CD4-positive, alpha-beta T cell treated with Interleukin-6 for 4 hours (primary cell): ENCODE data around the gene PTPRE.
A peak's percentile ranks its signal among the peaks of the same experiment; 100 is the strongest.

Experiments
- DNase-seq: peaks from one replicate; pipeline ENCODE4 v3.0.0-alpha.2; 2020; ENCODE audit warnings: mixed read lengths

The PTPRE gene

DNA sequence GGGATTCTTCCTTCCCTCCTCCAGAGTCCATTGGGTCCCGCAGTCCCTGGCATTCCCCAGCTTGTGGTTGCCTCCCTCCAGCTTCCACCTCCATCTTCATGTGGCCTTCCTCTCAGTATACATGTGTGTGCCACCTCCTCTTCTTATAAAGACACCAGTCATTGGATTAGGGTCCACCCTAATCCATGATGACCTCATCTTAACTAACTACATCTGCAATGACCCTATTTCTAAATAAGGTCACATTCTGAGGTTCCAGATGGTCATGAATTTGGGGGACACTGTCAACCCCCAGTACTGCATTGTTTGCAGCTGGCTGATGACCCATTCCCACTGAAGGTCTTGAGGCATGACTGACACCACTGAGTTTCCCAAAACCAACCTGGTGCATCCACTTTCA is 99.0 kb downstream of the PTPRE start:
- no peak for DNase-seq

GRCh38 chr10:128007056-128007455 is 100.2 kb downstream of the PTPRE start:
- DNase-seq: no peak

DNA sequence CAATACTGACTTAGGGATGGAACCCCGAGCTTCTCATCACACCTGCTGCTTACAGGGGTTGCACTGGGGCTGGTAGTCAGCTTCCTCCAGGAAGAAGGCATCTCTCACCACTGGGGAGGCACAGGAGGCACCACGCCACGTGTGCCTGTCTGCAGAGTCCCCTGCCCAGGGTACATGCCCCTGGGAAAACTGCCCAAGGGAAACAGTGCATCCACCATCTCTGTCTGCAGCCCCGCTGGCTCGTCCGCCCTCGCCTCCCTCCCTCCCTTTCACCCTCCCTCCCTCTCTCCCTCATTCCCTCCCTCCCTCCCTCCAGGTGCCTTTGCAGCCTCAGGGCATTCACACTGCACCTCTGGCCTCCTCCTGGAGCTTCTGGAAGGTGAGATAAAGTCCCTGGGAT is 101.1 kb downstream of the PTPRE start:
- DNase-seq: no peak

DNA sequence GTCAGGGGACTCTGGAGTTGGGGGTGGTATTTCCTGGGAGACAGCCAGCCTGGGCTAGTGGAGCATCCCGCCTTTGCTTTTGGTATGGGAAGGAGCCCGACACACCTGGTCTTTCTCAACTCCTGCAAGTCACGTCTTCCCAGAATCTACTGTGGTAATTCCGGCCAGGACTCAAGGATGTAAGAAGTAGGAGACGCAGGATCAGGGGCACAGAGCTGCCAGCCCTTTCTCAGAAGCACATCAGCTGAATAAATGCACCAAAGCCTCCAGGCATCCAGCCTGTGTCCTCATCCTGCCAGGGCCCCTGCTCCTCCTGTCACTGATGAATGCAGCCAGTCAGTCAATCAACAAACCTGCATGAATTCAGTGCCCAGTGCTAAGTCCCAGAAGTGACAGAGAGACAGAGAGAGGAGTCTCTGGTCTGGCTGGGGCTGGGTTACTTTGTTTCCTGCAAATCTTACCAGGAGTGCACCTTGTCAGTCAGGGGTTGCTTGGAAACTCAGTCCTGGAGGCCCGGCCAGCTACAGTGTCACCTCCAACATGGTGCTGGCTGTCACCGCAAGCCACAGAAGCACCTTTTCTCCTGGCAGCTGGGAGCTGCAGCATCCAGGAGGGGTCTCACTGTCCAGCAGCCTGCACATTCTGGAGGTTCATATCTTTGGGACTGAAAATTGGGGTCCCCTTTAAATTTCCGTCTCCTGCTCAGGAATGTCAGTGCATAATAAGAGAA is 101.8 kb downstream of the PTPRE start:
- DNase-seq: no peak

GRCh38 chr10:128009372-128010126 is 102.6 kb downstream of the PTPRE start:
- DNase-seq: no peak

DNA sequence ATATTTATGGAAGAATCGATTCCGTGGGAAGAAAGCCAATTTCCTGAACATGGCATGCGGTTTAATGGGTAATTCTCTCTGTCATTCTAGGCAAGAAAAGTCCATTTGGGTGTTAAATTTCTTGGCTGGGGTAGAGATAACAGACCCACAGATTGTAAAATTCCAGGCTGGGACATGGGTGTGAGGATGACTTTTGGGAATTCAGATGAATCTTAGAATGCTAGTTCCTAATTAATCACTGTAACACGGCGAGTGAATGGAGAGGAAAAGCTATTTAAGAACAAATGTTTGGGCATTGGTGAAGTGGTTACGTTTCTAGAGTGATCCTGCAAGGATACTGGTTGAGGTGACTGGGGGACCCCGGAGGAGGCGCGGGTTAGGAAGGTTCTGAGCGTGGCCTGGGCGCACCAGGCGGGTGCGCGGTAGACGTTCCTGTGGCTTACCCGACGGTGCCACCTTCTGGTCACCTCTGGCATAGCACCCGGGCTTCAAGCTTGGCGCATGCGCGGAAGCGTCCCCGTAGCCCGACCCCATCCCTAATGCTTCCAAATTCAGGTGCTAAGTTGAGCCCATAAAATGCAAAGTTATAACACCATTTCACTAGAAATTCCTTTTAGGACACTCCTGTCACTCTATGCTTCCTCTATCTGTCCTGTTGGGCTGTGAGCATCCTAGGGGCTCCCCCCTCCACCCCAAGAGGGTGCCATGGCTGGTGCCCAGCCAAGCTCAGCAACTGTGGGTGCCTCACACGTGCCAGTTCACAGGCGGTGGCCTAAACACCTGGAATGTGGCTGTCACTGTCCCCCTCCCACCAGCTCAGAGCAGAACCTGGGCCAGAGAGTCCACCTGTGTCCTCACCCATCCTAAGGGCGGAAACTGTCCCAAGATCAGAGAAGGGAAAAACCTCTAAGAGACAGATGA is 104.4 kb downstream of the PTPRE start:
- peak; percentile 88 for DNase-seq

DNA sequence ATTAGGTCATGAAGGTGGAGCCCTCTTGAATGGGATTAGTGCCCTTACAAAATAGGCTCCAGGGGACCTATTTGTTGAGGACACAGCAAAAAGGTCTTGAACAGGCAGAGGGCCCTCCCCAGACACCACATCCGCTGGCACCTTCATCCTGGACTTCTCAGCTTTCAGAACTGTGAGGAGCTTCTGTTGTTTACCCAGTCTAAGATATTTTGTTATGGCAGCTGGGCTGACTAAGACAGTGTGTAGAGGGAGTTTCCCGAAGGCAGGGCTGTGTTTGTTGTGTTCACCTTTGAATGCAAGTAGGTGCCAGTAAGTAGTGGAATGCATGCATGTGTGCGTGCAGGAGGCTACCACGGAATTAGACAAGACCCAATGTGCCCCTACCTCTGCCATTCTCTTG is 106.7 kb downstream of the PTPRE start:
- no peak for DNase-seq

DNA sequence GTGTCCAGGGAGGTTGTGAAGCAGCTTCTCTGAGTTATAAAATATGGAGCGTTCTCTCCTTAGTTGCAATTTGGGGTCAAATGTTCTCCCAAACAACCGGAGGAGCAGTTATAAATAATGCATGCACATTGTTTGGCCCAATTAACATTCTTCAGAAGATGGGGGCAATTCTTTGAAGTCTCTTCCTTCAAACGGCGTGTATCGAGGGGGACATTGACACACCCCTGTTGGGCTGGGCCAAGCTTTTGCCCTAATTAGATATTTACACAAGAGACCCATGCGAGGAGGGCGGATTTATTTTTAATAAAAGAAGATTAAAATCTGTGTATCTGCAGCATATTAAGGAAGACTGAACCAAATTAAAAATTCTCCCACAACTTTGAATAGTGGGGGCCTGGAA is 107.3 kb downstream of the PTPRE start:
- no peak for DNase-seq

GRCh38 chr10:128016423-128017060 is 109.6 kb downstream of the PTPRE start:
- DNase-seq: no peak

DNA sequence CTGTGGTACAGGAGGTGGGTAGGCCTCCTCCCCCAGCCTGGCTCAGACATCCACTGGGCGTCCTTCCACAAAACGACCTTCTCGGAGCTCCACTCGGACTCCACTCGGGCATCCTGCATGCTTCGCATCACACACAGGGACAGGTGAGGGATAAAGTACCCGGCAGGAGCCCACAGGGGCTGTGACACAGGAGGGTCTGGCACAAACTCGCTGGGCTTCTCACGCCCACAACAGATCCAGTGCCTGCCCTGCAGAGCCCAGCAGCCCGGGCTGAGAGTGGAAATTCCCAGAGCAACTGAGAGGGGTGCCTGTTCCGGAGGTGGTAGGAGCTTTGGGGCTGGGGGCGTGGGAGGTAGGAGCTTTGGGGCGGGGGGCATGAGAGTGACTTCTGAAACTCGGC is 110.9 kb downstream of the PTPRE start:
- DNase-seq: no peak

DNA sequence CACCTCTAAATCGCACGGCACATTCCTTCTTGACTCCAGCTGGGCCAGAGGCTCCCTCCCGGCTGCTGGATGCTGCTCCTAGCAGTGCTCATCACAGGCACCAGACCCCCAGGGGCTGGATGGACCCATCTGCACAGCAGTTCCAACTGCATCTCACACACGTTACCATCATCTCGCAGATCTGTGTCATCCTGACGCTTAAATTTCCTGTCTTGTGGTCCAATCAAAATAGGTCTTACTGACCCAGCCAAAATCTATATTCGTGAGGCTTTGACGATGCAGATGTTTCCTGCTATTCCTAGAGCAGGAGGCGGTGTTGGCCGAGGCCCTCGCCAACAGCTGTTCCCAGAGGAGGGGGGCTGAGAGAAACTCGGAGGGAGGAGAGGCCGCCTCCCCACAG is 111.3 kb downstream of the PTPRE start:
- DNase-seq: no peak

DNA sequence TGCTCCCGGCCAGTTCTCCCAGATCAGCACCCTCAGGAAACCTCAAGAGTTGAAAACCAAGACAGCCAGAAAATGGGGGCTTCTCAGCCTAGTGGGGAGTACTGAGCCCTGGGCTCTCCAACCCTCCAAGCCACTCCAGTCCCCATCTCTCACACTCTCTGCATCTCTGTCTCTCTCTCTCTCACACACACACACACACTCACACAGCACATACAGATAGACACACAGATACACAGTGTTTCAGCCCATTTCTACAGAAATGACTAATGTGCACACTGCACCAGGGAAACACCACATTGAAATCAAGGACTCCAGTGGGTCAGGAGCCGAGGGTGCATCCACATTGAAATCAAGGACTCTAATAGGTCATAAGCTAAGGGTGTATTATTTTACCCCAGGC is 111.8 kb downstream of the PTPRE start:
- no peak for DNase-seq

- no peak for DNase-seq
Measured at GRCh38 chr10:128022261-128023196, 115.6 kb downstream of the PTPRE start.

DNA sequence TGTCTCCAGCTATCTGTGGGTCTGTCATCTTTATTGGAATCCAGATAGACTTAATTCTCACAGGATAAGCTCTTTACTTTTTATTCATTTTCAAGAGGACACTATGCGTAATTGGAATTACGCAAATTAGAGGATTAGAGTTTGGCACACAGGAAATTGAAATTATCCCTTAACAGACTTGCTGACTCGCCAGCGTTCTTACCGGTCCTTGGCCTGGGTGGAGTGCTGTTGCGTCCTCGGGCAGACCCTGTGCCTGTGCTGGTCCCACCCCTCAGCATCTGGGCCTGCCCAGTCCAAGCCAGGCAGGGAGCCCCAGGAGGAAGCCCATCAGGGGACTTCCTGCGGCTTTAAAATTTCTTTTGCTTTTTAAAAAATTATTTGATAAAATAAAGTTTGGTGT is 117.5 kb downstream of the PTPRE start:
- DNase-seq: no peak

GRCh38 chr10:128025437-128025836 is 118.5 kb downstream of the PTPRE start:
- DNase-seq: no peak

DNA sequence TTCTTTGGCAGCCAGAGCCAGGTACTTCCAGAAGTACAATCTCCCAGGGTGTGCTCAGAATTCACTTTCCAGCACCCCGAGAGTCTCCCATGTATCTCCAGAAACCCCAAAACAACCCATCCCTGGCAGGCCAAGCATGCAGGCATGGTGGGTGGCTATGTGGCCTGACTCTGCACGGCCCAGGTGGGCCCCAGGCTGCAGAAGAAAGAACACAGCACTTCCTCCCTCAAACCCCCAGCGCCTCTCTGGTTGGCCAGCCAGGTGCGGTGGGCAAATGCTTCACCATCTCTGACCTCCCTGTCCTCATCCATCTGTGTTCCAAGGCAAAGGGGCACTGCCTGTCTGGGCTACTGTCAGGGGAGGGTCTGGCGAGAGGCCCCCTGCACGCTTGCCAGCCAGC is 119.0 kb downstream of the PTPRE start:
- DNase-seq: no peak

DNA sequence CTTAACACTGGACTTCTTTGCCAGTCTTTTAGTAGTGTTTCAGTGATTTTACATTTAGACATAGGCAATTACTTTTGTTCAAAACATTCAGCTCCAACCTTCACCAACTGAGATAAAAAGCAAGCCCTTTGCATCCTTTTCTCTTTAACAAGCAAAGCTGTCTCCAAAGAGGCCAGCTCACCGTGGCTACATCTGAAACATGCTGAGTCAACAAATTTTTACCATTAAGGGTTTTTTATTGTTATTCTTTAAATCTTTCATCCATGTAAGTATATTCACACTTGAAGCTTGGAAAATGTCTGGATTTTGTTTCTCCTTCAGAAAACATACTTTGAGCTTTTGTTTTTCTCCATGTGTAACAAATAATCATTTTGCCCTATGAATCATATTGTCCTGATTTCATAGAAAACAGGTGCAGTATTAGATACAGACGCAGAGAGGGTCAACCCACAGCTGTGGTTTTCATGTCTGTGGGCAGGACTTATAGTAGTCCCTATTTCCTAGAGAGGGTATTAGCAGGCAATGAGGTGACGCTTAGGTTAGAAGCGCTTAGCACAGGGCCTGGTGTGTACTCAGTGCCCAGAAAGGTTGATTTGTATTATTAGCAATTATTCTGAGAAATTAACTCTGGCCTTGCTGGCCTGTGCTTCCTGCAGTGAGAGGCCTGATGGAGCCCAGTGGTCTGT is 119.9 kb downstream of the PTPRE start:
- no peak for DNase-seq

GRCh38 chr10:128027306-128027705 is 120.4 kb downstream of the PTPRE start:
- no peak for DNase-seq

DNA sequence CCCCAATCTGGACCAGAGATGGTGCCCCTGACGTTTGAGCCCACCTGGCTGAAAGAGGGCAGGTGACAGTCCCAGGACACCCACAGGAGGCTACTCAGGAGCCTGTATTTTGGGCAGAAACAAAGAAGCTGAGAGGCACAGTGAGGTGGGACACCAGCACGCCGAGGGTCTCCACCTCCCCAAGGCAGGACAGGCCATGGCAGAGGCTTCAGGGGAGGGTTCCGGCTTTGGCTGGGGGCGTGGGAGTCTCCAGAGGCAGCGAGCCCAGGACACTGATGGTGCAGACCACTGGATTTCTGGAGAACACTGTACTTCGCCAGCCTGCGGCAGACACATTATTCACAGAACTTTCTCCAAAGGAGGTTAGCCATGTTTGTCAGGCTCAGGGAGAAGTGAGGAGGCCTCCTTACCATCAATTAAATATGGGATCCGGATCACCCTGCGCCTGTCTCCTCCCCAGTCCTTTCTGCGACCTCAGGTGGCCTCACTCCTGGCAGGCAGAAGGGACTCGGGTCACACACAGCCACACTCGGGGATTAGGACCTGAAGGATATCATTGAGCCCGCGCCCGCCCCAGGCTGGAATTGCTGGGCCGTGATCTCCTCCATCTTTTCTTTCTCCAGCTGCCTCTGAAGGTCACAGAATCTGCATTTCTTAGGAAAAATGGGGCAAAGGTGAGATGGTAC is 121.1 kb downstream of the PTPRE start:
- DNase-seq: no peak

GRCh38 chr10:128028508-128029289 is 121.8 kb downstream of the PTPRE start:
- DNase-seq: no peak
